ENCODE results near the gene AFDN. TPM values are rescaled to one million over a fixed set of nuclear protein-coding genes. Genes with fewer than 3 reads are reported as not detected.

The AFDN gene
- total and polyA plus RNA-seq, 2 of the 8 experiments (the other 6 are each of a cell fraction or from before 2014, with no cell fraction given), result 53.4 to 192 TPM

- DNase-seq (ENCODE audit: low read depth in 1 of 2, low spot score in 2 of 2), result no peak
- no peak overlapping the region for H3K4me3 ChIP-seq (ENCODE audit: extremely low read depth in 1 of 4, insufficient read depth in 2 of 4, low read depth in 3 of 4, low read length in 4 of 4)
- no peak overlapping the region for H3K14ac ChIP-seq (ENCODE audit: insufficient read length)
- no peak overlapping the region for H4K8ac ChIP-seq (ENCODE audit: extremely low read depth, insufficient read depth, low read length)
- peaks cover 0 to 10% (median 6%) of the 10 kb centered on the region in 4 experiments; a peak in 5 of 7 replicates for H3K4me1 ChIP-seq (replicated peaks in 1 of 4; ENCODE audit: control insufficient read depth in 3 of 4, insufficient read depth in 4 of 4, low read length in 3 of 4)
- H4K20me1 ChIP-seq (replicated peaks in 1 of 2; ENCODE audit: control insufficient read depth in 1 of 2, insufficient read depth in 2 of 2, low read length in 2 of 2), result peaks cover 0 to 2% of the 10 kb centered on the region in 2 experiments
- H3K36me3 ChIP-seq (ENCODE audit: control insufficient read depth in 2 of 4, insufficient read depth in 4 of 4, low read length in 3 of 4), result peaks cover 0 to 17% (median 5%) of the 10 kb centered on the region in 4 experiments; a peak in 5 of 8 replicates
- no peaks in the 10 kb centered on the region for H3K79me1 ChIP-seq (ENCODE audit: low read depth, low read length)
- no peak overlapping the region for H2AFZ ChIP-seq (ENCODE audit: low read length)
- no peak overlapping the region for H2BK120ac ChIP-seq (replicated peaks; ENCODE audit: low read depth, low read length)
- no peak overlapping the region for H3K9ac ChIP-seq (replicated peaks in 1 of 4; ENCODE audit: extremely low read depth in 1 of 4, low read depth in 3 of 4, low read length in 3 of 4)
- H3K27me3 ChIP-seq (replicated peaks in 1 of 4; ENCODE audit: control insufficient read depth in 3 of 4, extremely low read depth in 1 of 4, insufficient read depth in 3 of 4, low read length in 3 of 4), result no peaks in the 10 kb centered on the region
- no peak overlapping the region for H2BK5ac ChIP-seq (ENCODE audit: low read depth, low read length)
- WGBS, 2 experiments (ENCODE audit: extremely low coverage in 1 of 2, insufficient coverage in 1 of 2, insufficient read length in 1 of 2, insufficient replicate concordance in 2 of 2, low coverage in 1 of 2, low lambda C conversion rate in 2 of 2, missing lambda C conversion rate in 1 of 2), result 86% methylated on average over 12 of the region's 12 CpGs; no CpG with 5 or more reads in 1 of the 2 experiments
- CTCF ChIA-PET (ENCODE audit: partially characterized antibody), result interaction anchor here (0.8 to 1.4 kb wide), 3 partner anchors 13 to 142 kb away, joined by 3 to 4 read pairs (median 3); no protein-coding TSS in a partner anchor
- peaks cover 0 to 6% of the 10 kb centered on the region in 2 experiments; a peak in 1 of 4 replicates for H3K9me3 ChIP-seq (ENCODE audit: insufficient read depth in 2 of 2, low read depth in 1 of 2, low read length in 1 of 2)
- no peak overlapping the region for H3K27ac ChIP-seq (ENCODE audit: low read depth, low read length)
- H3K23me2 ChIP-seq (ENCODE audit: low read depth, low read length), result no peaks in the 10 kb centered on the region
- H4K5ac ChIP-seq (ENCODE audit: insufficient read length, low read depth, low read length), result no peak overlapping the region
- no peak overlapping the region for H3K23ac ChIP-seq (ENCODE audit: insufficient read length)
- H2BK20ac ChIP-seq (ENCODE audit: low read length), result no peak overlapping the region
- no peak overlapping the region for H3K4ac ChIP-seq (replicated peaks; ENCODE audit: insufficient read length, low read depth, low read length)
- TF ChIP-seq BACH1 (IDR thresholded peaks at IDR 0.05; ENCODE audit: low read length), result no peak
- no peak overlapping the region for H2AK5ac ChIP-seq (ENCODE audit: low read depth, low read length)
- H3K56ac ChIP-seq (replicated peaks; ENCODE audit: insufficient read length, low read depth, low read length), result no peak overlapping the region
- POLR2A ChIA-PET (ENCODE audit: partially characterized antibody), result no interaction called here
- H3K79me2 ChIP-seq (ENCODE audit: control insufficient read depth in 1 of 2, insufficient read depth in 2 of 2, low read length in 2 of 2), result no peaks in the 10 kb centered on the region
- H2BK15ac ChIP-seq (ENCODE audit: low read length), result no peak overlapping the region
- no peak overlapping the region for H3K4me2 ChIP-seq (ENCODE audit: insufficient read depth in 1 of 2, low read depth in 2 of 2, low read length in 2 of 2)
- H2BK12ac ChIP-seq (ENCODE audit: low read depth, low read length), result no peak overlapping the region
- H4K91ac ChIP-seq (replicated peaks; ENCODE audit: insufficient read length, low read length), result no peak overlapping the region
- no peak for FAIRE-seq
- H3K18ac ChIP-seq (ENCODE audit: extremely low read depth, low read length), result no peak overlapping the region
Measured at GRCh38 chr6:167974640-167975344, 148.1 kb downstream of the AFDN start.

Measured in H1 (cell line).